Right lobe of liver (tissue), 6 donors: ENCODE results near the gene PEX11G. TPM values are rescaled to one million over a fixed set of nuclear protein-coding genes. Genes with fewer than 3 reads are reported as not detected.

Experiments used
- ATAC-seq, 4 donors: fragments of 200-7000 bp; cut with Tn5 transposase; one replicate each; pipeline ENCODE4 v1.9.1; 2020; ENCODE audit warnings: mild to moderate bottlenecking in 4 of 4, moderate library complexity in 4 of 4
- DNase-seq, 3 donors: peaks; one replicate each; pipeline ENCODE4 v3.0.0-alpha.2; 2020
- H3K27ac ChIP-seq, 3 donors: fragments of 200-600 bp; one replicate each; pipeline ENCODE4 v1.8.0; 2022
- H3K27me3 ChIP-seq, 2 donors: fragments of 200-600 bp; one replicate each; pipeline ENCODE4 v1.8.0; 2022
- H3K36me3 ChIP-seq, 4 donors: fragments of 200-600 bp; sonication (generic) in 1 of 4; one replicate each; pipeline versions ENCODE4 v1.5.1 to v1.8.0; 2017 to 2022; ENCODE audit warnings: control low read depth in 1 of 4
- H3K4me1 ChIP-seq, 4 donors: fragments of 200-600 bp; sonication (generic) in 1 of 4; one replicate each; pipeline versions ENCODE4 v1.5.1 to v1.8.0; 2017 to 2022; ENCODE audit warnings: control low read depth in 1 of 4
- H3K4me3 ChIP-seq, 3 donors: fragments of 200-600 bp; one replicate each; pipeline ENCODE4 v1.8.0; 2022
- H3K9me3 ChIP-seq, 4 donors: fragments of 200-600 bp; sonication (generic) in 1 of 4; one replicate each; pipeline versions ENCODE4 v1.5.1 to v1.8.0; 2017 to 2022; ENCODE audit warnings: control low read depth in 1 of 4
- CTCF ChIP-seq, 4 donors: fragments of 200-600 bp in 3 of 4; fragments of 450-650 bp in 1 of 4; IDR thresholded peaks; one replicate each; pipeline versions ENCODE4 v1.5.1 to v1.8.0; 2016 to 2022; ENCODE audit warnings: antibody characterized with exemption in 4 of 4, mild to moderate bottlenecking in 2 of 4
- POLR2A ChIP-seq: fragments of 450-650 bp; IDR thresholded peaks from one replicate; pipeline ENCODE4 v1.6.1; 2017; ENCODE audit warnings: antibody characterized with exemption, mild to moderate bottlenecking
- WGBS: methylation state at CpG from one replicate; pipeline ENCODE4 v1.1.6; 2018; ENCODE audit warnings: low coverage, low lambda C conversion rate; ENCODE audit not compliant: insufficient coverage; ENCODE audit errors: missing lambda C conversion rate; 5-methylcytosine and 5-hydroxymethylcytosine counted together
- intact Hi-C, 2 donors: fragments of 100-400 bp; cut with DNase I; formaldehyde crosslinking; loops; one replicate each; pipeline versions ENCODE4 v1.11.2 to v1.14.1; 2022
- total RNA-seq, 6 experiments: library from RNA; depleted of rRNA in 2 of 6; stranded (reverse); fragments of >200 nt in 2 of 6; fragmentation: NEBNext Ultra II Directional in 3 of 6; extraction: Animal tissue kit (Norgen Biotek cat#: 25700) in 3 of 6; gene quantifications; one replicate each; pipeline versions ENCODE4 v1.1.0 to v1.2.4, GENCODE V29; 2016 to 2023
- donor health status: DM: no; HTN: yes; CAD: no.
- donor health status: DM: no; HTN: no; CAD: no.
- donor health status: DM: no; HTN: no; CAD: no.
- donor health status: DM: no; HTN: yes; CAD: no.
- donor health status: DM: no; HTN: yes; CAD: no.

PEX11G gene
- total RNA-seq, 6 experiments from 2014 or later, result 4.8 to 14.3 (median 9.4) TPM

DNA sequence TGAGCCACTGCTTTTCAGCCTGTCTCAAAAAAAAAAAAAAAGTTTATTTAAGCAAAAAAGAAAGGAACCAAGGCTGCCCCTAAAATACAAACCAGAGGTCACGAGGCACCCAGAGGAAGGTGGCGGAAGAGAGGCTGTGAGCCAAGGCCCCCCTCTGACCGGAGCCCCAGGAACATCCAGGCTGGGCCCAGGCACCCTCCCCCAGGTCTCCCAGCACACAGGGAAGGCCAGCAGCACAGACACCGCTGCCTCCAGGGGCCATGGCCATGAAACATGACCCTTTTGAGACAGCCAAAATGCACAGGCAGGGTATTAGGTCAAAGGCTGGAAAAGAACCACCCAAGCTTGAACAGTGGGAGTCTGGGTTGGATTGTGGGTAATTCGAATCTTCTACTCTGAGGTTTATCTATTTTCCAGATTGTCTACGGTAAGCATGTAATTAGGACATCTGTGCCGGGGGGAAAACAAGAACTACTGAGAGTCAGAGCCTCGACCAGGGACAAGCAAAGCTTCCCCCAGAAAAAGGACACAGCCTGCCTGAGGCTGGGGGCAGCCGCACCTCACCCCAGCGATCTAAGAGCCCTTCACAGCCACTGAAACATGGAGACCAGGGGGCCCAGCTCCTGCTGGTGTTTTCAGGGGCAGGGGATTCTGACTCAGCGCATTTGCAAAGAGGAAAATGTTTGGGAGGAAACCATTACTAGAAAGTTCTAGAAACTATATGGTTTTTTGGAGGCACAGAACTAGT lies 8.4 kb downstream of the PEX11G start:
- ATAC-seq, result peak; percentile 35 to 64 (median 45)
- Histone ChIP-seq H3K27ac (peak overlapping the region in 2 of 3 donors; percentile 51 to 67), H3K4me3 (no peak overlapping the region), H3K27me3 (no peaks in the 10 kb centered on the region), H3K9me3 (no peaks in the 10 kb centered on the region), H3K36me3 (no peaks in the 10 kb centered on the region), H3K4me1 (peaks cover 0 to 3% (median 0%) of the 10 kb centered on the region in 4 donors)
- TF ChIP-seq CTCF (IDR thresholded peaks at IDR 0.05), result no peak
- no peak for TF ChIP-seq POLR2A
- peak in 1 of 3 donors; percentile 65 for DNase-seq
- 38% methylated on average over 4 of the region's 11 CpGs for WGBS
- intact Hi-C loops, result no loop called here

DNA sequence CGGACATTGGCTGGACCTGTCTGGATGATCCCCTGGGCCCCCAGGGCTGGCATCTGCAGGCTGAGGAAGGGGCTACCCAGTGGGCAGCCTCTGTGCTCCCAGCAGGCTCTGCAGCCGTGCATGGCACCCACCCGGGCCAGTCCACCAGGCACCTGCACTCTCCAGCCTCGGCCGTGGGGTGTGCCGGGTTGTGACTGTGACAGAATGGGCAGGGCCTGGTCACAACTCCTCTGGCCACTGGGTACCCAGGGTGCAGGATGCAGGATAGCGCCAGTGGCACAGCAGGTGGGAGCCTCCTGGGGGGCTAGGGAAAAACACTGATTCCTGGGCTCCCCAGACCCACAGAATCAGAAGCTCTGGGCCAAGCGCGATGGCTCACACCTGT lies 10.0 kb downstream of the PEX11G start:
- no peak overlapping the region for H3K27ac ChIP-seq
- no CpG with 5 or more reads among the region's 9 CpGs for WGBS
- DNase-seq, result no peak
- no peak for ATAC-seq
- no peaks in the 10 kb centered on the region for H3K27me3 ChIP-seq
- peaks cover 0 to 3% (median 0%) of the 10 kb centered on the region in 4 donors for H3K4me1 ChIP-seq
- intact Hi-C loops, result no loop called here
- no peaks in the 10 kb centered on the region for H3K9me3 ChIP-seq
- H3K4me3 ChIP-seq, result no peak overlapping the region
- no peaks in the 10 kb centered on the region for H3K36me3 ChIP-seq
- TF ChIP-seq POLR2A, result no peak
- TF ChIP-seq CTCF (IDR thresholded peaks at IDR 0.05), result no peak

DNA sequence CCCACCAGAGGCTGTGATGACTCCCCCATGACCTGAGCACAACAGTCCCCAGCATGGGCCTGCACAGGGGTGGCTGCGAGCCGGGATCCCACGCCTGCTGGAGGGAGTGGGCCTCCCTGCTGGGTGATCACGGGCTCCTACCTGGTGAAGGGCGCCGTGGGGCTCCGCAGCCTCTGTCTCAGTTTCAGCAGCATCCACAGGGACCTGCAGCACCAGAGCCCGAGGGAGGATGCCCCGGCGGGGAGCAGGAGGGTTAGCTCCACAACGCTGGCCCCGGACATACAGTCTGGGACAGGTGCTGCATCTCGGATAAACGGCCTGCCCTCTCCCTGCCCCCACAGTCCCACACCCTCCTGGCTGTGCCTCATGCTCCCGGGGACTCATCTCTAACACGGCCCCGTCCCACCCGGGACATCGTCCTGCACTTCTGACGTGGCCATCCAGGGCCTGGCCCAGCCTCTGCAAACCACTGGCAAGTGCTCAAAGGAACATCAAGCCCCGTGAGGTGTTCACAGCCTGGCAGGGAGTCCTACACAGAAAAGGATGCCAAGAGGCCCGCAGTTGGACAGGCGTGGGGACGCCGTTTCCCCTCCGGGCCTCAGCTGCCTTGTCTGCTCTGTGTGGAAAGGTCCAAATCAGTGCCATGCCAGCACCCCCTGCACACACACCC lies 10.5 kb downstream of the PEX11G start:
- Histone ChIP-seq H3K9me3 (no peaks in the 10 kb centered on the region), H3K4me3 (no peak overlapping the region), H3K4me1 (peaks cover 0 to 3% (median 0%) of the 10 kb centered on the region in 4 donors), H3K27me3 (no peaks in the 10 kb centered on the region), H3K36me3 (no peaks in the 10 kb centered on the region), H3K27ac (no peak overlapping the region)
- ATAC-seq (no peak), DNase-seq (no peak)
- TF ChIP-seq POLR2A (no peak), CTCF (IDR thresholded peaks at IDR 0.05) (no peak)
- intact Hi-C loops, result no loop called here
- 100% methylated on average over 1 of the region's 26 CpGs for WGBS

DNA sequence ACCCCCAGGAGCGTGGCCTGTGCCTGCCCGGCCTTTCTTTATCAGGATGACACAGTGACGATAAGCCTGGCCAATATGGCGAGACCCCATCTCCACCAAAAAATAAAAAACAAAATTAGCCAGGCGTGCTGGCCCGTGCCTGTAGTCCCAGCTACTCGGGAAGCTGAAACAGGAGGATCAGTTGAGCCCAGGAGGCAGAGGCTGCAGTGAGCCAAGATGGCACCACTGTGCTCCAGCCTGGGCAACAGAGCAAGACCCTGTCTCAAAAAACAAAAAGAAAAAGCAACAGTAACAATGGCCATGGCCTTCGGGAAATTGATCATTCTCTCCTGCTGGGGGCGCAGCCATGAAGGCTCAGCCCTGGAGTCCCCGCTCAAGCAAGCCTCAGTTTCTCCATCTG lies 11.1 kb downstream of the PEX11G start:
- H3K27ac ChIP-seq, result no peak overlapping the region
- H3K36me3 ChIP-seq, result no peaks in the 10 kb centered on the region
- WGBS, result 93% methylated on average over 6 of the region's 10 CpGs
- H3K4me1 ChIP-seq, result peaks cover 0 to 3% (median 0%) of the 10 kb centered on the region in 4 donors
- intact Hi-C loops, result no loop called here
- TF ChIP-seq POLR2A, result no peak
- no peak for TF ChIP-seq CTCF (IDR thresholded peaks at IDR 0.05)
- H3K9me3 ChIP-seq, result no peaks in the 10 kb centered on the region
- no peak overlapping the region for H3K4me3 ChIP-seq
- no peak for ATAC-seq
- no peaks in the 10 kb centered on the region for H3K27me3 ChIP-seq
- DNase-seq, result no peak
